ENCODE results near the gene SPOUT1. TPM values are rescaled to one million over a fixed set of nuclear protein-coding genes. Genes with fewer than 3 reads are reported as not detected.
"Not testable (repeated sequence)": the region's sequence is repeated elsewhere in the genome, so short reads cannot be mapped to it uniquely, and the experiment has no call there.

The SPOUT1 gene
- total and polyA plus RNA-seq, 12 donors, result 9.9 to 22.4 (median 17.2) TPM

DNA sequence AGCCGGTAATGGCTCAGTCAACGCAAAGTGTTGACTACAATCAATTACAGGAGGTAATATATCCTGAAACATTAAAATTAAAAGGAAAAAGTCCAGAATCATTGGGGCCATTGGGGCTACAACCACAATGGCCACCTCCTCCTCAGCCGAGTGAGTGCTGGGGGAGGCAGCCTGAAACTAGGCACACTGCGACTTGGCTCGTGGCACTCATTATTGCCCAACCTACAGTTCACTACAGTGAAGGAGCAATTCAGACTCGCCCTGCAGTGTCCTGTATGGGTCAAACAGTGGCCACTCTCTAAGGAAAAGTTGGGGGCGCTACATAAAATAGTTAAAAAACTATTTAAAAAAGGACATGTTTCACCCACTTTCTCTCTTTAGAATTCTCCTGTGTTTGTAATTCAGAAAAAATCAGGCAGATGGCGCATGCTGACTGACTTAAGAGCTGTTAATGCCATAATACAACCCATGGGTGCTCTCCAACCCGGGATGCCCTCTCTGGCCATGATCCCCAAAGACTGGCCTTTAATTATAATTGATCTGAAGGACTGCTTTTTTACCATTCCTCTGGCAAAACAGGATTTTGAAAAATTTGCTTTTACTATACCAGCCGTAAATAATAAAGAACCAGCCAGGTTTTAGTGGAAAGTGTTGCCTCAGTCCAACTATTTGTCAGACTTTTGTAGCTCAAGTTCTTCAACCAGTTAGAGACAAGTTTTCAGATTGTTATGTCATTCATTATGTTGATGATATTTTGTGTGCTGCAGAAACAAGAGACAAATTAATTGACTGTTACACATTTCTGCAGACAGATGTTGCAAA is 22.4 kb upstream of the SPOUT1 start:
- ATAC-seq; H3K27me3 ChIP-seq; intact Hi-C loops (cut with DNase I); H3K4me3 ChIP-seq; H3K4me1 ChIP-seq; H3K36me3 ChIP-seq; H3K27ac ChIP-seq: not testable (repeated sequence)
- TF ChIP-seq CTCF (IDR thresholded peaks at IDR 0.05), result peak; percentile 35 to 68 (median 65)
- 80 to 81% methylated on average over 10 of the region's 10 CpGs for WGBS, 2 donors
- peaks cover 0 to 21% (median 0%) of the 10 kb centered on the region in 11 donors for H3K9me3 ChIP-seq
- peak in 1 of 2 donors; percentile 24 for DNase-seq

DNA sequence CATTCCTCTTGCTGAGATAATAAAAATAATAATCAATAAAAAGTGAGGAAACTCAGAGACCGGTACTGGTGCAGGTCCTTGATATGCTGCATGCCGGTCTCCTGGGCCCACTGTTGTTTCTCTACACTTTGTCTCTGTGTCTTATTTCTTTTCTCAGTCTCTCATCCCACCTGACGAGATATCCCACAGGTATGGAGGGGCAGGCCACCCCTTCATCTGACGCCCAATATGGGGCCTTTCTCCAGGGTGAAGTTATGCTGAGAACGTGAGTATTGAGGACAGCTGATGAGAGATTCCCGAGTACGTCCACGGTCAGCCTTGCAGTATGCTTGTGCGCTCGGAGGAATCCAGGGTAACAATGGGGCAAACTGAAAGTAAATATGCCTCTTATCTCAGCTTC is 21.4 kb upstream of the SPOUT1 start:
- H3K9me3 ChIP-seq, result peaks cover 0 to 21% (median 0%) of the 10 kb centered on the region in 11 donors
- H3K4me3 ChIP-seq; H3K36me3 ChIP-seq; intact Hi-C loops (cut with DNase I); H3K4me1 ChIP-seq; ATAC-seq; DNase-seq; H3K27me3 ChIP-seq; H3K27ac ChIP-seq: not testable (repeated sequence)
- WGBS, 2 donors, result 94 to 95% methylated on average over 10 of the region's 10 CpGs

DNA sequence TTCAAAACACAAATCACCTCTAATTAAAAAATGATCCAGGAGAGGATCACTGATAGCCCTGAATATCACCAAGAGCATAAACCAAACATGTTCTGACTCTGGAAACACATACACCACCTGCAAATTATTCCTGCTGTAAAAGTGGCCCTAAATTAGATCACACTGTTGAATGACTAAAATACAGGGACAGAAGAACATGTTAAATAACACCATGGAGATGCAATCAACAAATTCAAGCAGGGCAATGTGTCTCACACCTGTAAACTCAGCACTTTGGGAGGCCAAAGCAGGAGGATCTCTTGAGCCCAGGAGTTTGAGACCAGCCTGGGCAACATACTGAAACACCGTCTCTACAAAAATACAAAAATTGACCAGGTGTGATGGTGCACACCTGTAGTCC is 18.2 kb upstream of the SPOUT1 start:
- no peaks in the 10 kb centered on the region for H3K4me1 ChIP-seq
- DNase-seq (no peak), ATAC-seq (no peak)
- 95 to 100% methylated on average over 1 of the region's 1 CpG for WGBS, 2 donors
- H3K27ac ChIP-seq, result no peak overlapping the region
- no peak for TF ChIP-seq CTCF (IDR thresholded peaks at IDR 0.05)
- H3K36me3 ChIP-seq, result peaks cover 0 to 3% (median 0%) of the 10 kb centered on the region in 9 donors
- intact Hi-C loops (cut with DNase I), result loop anchor here in 1 of 10 donors (10.0 kb wide), 1 partner anchor 167 kb away; no protein-coding TSS in a partner anchor
- H3K27me3 ChIP-seq, result no peaks in the 10 kb centered on the region
- H3K4me3 ChIP-seq, result no peak overlapping the region
- peaks cover 0 to 21% (median 0%) of the 10 kb centered on the region in 11 donors for H3K9me3 ChIP-seq

DNA sequence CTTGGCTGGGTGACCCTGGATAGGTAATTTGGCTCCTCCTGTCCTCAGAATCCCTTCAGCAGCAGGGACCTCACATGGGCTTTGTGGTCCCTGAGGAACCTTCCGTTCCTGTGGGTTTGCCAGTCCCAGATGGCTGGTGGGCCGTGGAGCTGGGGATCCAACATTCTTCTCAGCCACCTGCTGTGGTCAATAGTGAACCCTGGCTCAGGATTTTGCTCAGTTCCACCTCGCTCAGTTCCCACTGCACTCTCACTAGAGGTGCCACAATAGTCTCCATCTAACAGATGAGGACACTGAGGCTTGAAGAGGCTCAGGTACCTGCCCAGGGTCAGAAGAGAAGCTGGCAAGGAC is 17.1 kb upstream of the SPOUT1 start:
- H3K4me3 ChIP-seq, result no peak overlapping the region
- no peak for TF ChIP-seq CTCF (IDR thresholded peaks at IDR 0.05)
- peaks cover 0 to 18% (median 0%) of the 10 kb centered on the region in 11 donors for H3K9me3 ChIP-seq
- H3K27ac ChIP-seq, result no peak overlapping the region
- H3K27me3 ChIP-seq, result no peaks in the 10 kb centered on the region
- intact Hi-C loops (cut with DNase I), result loop anchor here in 1 of 10 donors (10.0 kb wide), 1 partner anchor 168 kb away; no protein-coding TSS in a partner anchor
- ATAC-seq (no peak), DNase-seq (no peak)
- H3K4me1 ChIP-seq, result no peaks in the 10 kb centered on the region
- 88 to 95% methylated on average over 3 of the region's 3 CpGs for WGBS, 2 donors
- H3K36me3 ChIP-seq, result peaks cover 0 to 14% (median 0%) of the 10 kb centered on the region in 9 donors

All from heart right ventricle (tissue), 16 donors.